GM12875 (cell line): ENCODE data around the gene EME2.

Experiments used
- H3K4me3 ChIP-seq: one replicate; pipeline ENCODE4 v1.5.1; 2011; ENCODE audit warnings: low read depth, low read length, control low read depth
- CTCF ChIP-seq: IDR thresholded peaks from 2 replicates; pipeline ENCODE4 v1.5.1; 2011; ENCODE audit warnings: low read depth, mild to moderate bottlenecking, control low read depth, inconsistent platforms, low read length, moderate library complexity, borderline replicate concordance; ENCODE audit not compliant: insufficient read depth

The EME2 gene

GRCh38 chr16:1809281-1809801 lies 36.7 kb downstream of the EME2 start:
- no peak for TF ChIP-seq CTCF

GRCh38 chr16:1810106-1810505 lies 37.5 kb downstream of the EME2 start:
- H3K4me3 ChIP-seq, result no peak overlapping the region
- no peak for TF ChIP-seq CTCF

More at GRCh38 chr16:1809281-1809801, 36.7 kb downstream of the EME2 start:
- H3K4me3 ChIP-seq, result no peak overlapping the region

GRCh38 chr16:1810536-1810935 lies 37.9 kb downstream of the EME2 start:
- no peak for TF ChIP-seq CTCF
- no peak overlapping the region for H3K4me3 ChIP-seq

- TF ChIP-seq CTCF, result peak; percentile 29; the same call in 1 of the 2 replicates
- no peak overlapping the region for H3K4me3 ChIP-seq
These were observed 40.1 kb downstream of the EME2 start for GRCh38 chr16:1812732-1813163.

- no peak overlapping the region for H3K4me3 ChIP-seq
- TF ChIP-seq CTCF, result no peak
These were observed 42.9 kb downstream of the EME2 start for GRCh38 chr16:1815461-1815860.

GRCh38 chr16:1816396-1817275 lies 44.0 kb downstream of the EME2 start:
- no peak for TF ChIP-seq CTCF
- H3K4me3 ChIP-seq, result no peak overlapping the region

- H3K4me3 ChIP-seq, result no peak overlapping the region
- no peak for TF ChIP-seq CTCF
These were observed 44.6 kb downstream of the EME2 start for GRCh38 chr16:1817276-1817589.
